HepG2 (cell line): ENCODE measurements around the gene RAD21L1. TPM values are rescaled to one million over a fixed set of nuclear protein-coding genes. Genes with fewer than 3 reads are reported as not detected.

Experiments used
- ATF7 ChIP-seq, 2 experiments: fragments of 450-650 bp in 1 of 2; sonication (generic) in 1 of 2; formaldehyde crosslinking in 1 of 2; IDR thresholded peaks; 2 replicates each; pipeline versions ENCODE4 v1.4.0 to v1.6.1; 2016 to 2020; ENCODE audit warnings: antibody characterized with exemption in 1 of 2, mild to moderate bottlenecking in 1 of 2, missing genetic modification reagents in 1 of 2
- HBP1 ChIP-seq: IDR thresholded peaks from 2 replicates; pipeline ENCODE4 v1.6.1; 2016; ENCODE audit warnings: low read depth, control low read depth
- HDAC2 ChIP-seq: sonication (generic); formaldehyde crosslinking; IDR thresholded peaks from 2 replicates; pipeline ENCODE4 v1.4.0; 2020; ENCODE audit warnings: missing genetic modification reagents
- KLF13 ChIP-seq: sonication (generic); formaldehyde crosslinking; IDR thresholded peaks from 2 replicates; pipeline ENCODE4 v1.4.0; 2020; ENCODE audit warnings: mild to moderate bottlenecking, missing genetic modification reagents
- NFKB2 ChIP-seq: sonication (generic); formaldehyde crosslinking; IDR thresholded peaks from 2 replicates; pipeline ENCODE4 v1.4.0; 2020; ENCODE audit warnings: missing genetic modification reagents, borderline replicate concordance
- RARA ChIP-seq: IDR thresholded peaks from 2 replicates; pipeline ENCODE4 v1.6.1; 2016; ENCODE audit warnings: missing genetic modification reagents, missing compliant biosample characterization
- REST ChIP-seq, 2 experiments: IDR thresholded peaks; 2 replicates each; pipeline ENCODE4 v1.6.1; 2011 to 2012; ENCODE audit warnings: low read length in 2 of 2, borderline replicate concordance in 1 of 2, low read depth in 1 of 2, mild to moderate bottlenecking in 1 of 2, moderate library complexity in 1 of 2
- SAFB2 ChIP-seq: sonication (generic); formaldehyde crosslinking; IDR thresholded peaks from 2 replicates; pipeline ENCODE4 v1.5.1; 2020; ENCODE audit warnings: missing genetic modification reagents, low read depth, mild to moderate bottlenecking, borderline replicate concordance
- SMARCC2 ChIP-seq: fragments of 450-650 bp; IDR thresholded peaks from 2 replicates; pipeline ENCODE4 v1.6.1; 2017; ENCODE audit warnings: antibody characterized with exemption, mild to moderate bottlenecking
- SOX13 ChIP-seq, 3 experiments: fragments of 450-650 bp in 1 of 3; sonication (generic) in 1 of 3; formaldehyde crosslinking in 1 of 3; IDR thresholded peaks in 2 of 3; conservative IDR thresholded peaks in 1 of 3; 2 replicates each; pipeline versions ENCODE4 v1.5.0 to v1.6.1; 2016 to 2020; ENCODE audit warnings: antibody characterized with exemption in 1 of 3, mild to moderate bottlenecking in 1 of 3, missing compliant biosample characterization in 1 of 3, missing genetic modification reagents in 1 of 3, moderate library complexity in 1 of 3
- TP53 ChIP-seq: sonication (generic); formaldehyde crosslinking; conservative IDR thresholded peaks from 2 replicates; pipeline ENCODE4 v1.4.0; 2020; ENCODE audit warnings: missing genetic modification reagents
- ZNF260 ChIP-seq: sonication (generic); formaldehyde crosslinking; IDR thresholded peaks from 2 replicates; pipeline ENCODE4 v1.4.0; 2020; ENCODE audit warnings: missing genetic modification reagents, low read depth, mild to moderate bottlenecking, borderline replicate concordance
- ZNF33A ChIP-seq: sonication (generic); formaldehyde crosslinking; IDR thresholded peaks from 2 replicates; pipeline ENCODE4 v1.5.1; 2020; ENCODE audit warnings: missing genetic modification reagents, mild to moderate bottlenecking, moderate library complexity, borderline replicate concordance
- ZNF556 ChIP-seq: sonication (generic); formaldehyde crosslinking; IDR thresholded peaks from 2 replicates; pipeline ENCODE4 v1.4.0; 2020; ENCODE audit warnings: mild to moderate bottlenecking, missing genetic modification reagents, borderline replicate concordance
- ZNF672 ChIP-seq: sonication (generic); formaldehyde crosslinking; IDR thresholded peaks from 2 replicates; pipeline ENCODE4 v1.8.1; 2022; ENCODE audit warnings: missing genetic modification reagents
- ZNF772 ChIP-seq: sonication (generic); formaldehyde crosslinking; IDR thresholded peaks from 2 replicates; pipeline ENCODE4 v1.5.0; 2020; ENCODE audit warnings: mild to moderate bottlenecking, missing genetic modification reagents
- ZSCAN30 ChIP-seq: sonication (generic); formaldehyde crosslinking; IDR thresholded peaks from 2 replicates; pipeline ENCODE4 v1.5.0; 2020; ENCODE audit warnings: mild to moderate bottlenecking, missing genetic modification reagents
- polyA plus RNA-seq, 8 experiments: library from polyadenylated mRNA; depleted of rRNA in 3 of 8; stranded (reverse) in 7 of 8; unstranded in 1 of 8; fragments of >200 nt; fragmentation: Illumina TruSeq in 4 of 8; extraction: Trizol in 4 of 8; gene quantifications; 2 replicates each; pipeline versions ENCODE4 v1.2.1 to v1.2.3, GENCODE V29; 2011 to 2016; ENCODE audit warnings: low read depth in 4 of 8, missing spikeins in 1 of 8, mixed read lengths in 1 of 8; ENCODE audit not compliant: insufficient read depth in 1 of 8
- total RNA-seq, 5 experiments: library from RNA; depleted of rRNA; stranded (reverse); fragments of >200 nt; fragmentation: Illumina TruSeq; extraction: Trizol; gene quantifications; 2 replicates each; pipeline ENCODE4 v1.2.3, GENCODE V29; 2016; ENCODE audit warnings: low read depth in 1 of 5
- TF ChIP-seq, protein P1 (sequence below): sonication (generic); formaldehyde crosslinking; IDR thresholded peaks from 2 replicates; pipeline ENCODE4 v1.4.0; 2020; ENCODE audit warnings: low read depth, missing genetic modification reagents

Gene RAD21L1
- total and polyA plus RNA-seq, 2 of the 13 experiments (the other 11 are each of a cell fraction or from before 2014, with no cell fraction given): not detected

GRCh38 chr20:1225783-1226654, at the start of gene RAD21L1 (continued):
- TF ChIP-seq NFKB2 (CRISPR knock-in tag): peak; percentile 21; the same call in 1 of the 2 replicates
- TF ChIP-seq SMARCC2: no peak
- no peak for TF ChIP-seq ZSCAN30 (CRISPR knock-in tag)
- no peak for TF ChIP-seq ZNF672 (CRISPR knock-in tag)
- no peak for TF ChIP-seq RARA (CRISPR knock-in tag)
- 0 out of 2 replicates have a peak, but pooled peaks have one; percentile 10 for TF ChIP-seq SAFB2
- peak; percentile 37; the same call in 1 of the 2 replicates for TF ChIP-seq KLF13 (CRISPR knock-in tag)
- TF ChIP-seq, protein P1, sequence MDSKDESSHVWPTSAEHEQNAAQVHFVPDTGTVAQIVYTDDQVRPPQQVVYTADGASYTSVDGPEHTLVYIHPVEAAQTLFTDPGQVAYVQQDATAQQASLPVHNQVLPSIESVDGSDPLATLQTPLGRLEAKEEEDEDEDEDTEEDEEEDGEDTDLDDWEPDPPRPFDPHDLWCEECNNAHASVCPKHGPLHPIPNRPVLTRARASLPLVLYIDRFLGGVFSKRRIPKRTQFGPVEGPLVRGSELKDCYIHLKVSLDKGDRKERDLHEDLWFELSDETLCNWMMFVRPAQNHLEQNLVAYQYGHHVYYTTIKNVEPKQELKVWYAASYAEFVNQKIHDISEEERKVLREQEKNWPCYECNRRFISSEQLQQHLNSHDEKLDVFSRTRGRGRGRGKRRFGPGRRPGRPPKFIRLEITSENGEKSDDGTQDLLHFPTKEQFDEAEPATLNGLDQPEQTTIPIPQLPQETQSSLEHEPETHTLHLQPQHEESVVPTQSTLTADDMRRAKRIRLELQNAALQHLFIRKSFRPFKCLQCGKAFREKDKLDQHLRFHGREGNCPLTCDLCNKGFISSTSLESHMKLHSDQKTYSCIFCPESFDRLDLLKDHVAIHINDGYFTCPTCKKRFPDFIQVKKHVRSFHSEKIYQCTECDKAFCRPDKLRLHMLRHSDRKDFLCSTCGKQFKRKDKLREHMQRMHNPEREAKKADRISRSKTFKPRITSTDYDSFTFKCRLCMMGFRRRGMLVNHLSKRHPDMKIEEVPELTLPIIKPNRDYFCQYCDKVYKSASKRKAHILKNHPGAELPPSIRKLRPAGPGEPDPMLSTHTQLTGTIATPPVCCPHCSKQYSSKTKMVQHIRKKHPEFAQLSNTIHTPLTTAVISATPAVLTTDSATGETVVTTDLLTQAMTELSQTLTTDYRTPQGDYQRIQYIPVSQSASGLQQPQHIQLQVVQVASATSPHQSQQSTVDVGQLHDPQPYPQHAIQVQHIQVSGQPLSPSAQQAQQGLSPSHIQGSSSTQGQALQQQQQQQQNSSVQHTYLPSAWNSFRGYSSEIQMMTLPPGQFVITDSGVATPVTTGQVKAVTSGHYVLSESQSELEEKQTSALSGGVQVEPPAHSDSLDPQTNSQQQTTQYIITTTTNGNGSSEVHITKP (CRISPR knock-in tag): no peak
- TF ChIP-seq ZNF260 (CRISPR knock-in tag): no peak
- TF ChIP-seq ZNF556 (CRISPR knock-in tag): no peak; the same call in 1 of the 2 replicates
- TF ChIP-seq HDAC2 (CRISPR knock-in tag): no peak
- no peak for TF ChIP-seq HBP1 (CRISPR knock-in tag)
- TF ChIP-seq ZNF33A (CRISPR knock-in tag): peak; percentile 20; the same call in 1 of the 2 replicates
- TF ChIP-seq SOX13 (IDR thresholded peaks at IDR 0.05): no peak
- no peak for TF ChIP-seq SOX13 (CRISPR knock-in tag; conservative IDR thresholded peaks at IDR 0.05 in 1 of 2, IDR thresholded peaks at IDR 0.05 in 1 of 2)
- TF ChIP-seq ATF7 (IDR thresholded peaks at IDR 0.05): no peak
- TF ChIP-seq ATF7 (CRISPR knock-in tag; IDR thresholded peaks at IDR 0.05): peak; percentile 54
- peak; percentile 43; the same call in 1 of the 2 replicates for TF ChIP-seq ZNF772
- no peak for TF ChIP-seq REST (IDR thresholded peaks at IDR 0.05; ENCODE audit: borderline replicate concordance in 1 of 2, low read depth in 1 of 2, low read length in 2 of 2)
- no peak for TF ChIP-seq TP53 (CRISPR knock-in tag)
